ENCODE measurements around the gene NADSYN1.

DNA sequence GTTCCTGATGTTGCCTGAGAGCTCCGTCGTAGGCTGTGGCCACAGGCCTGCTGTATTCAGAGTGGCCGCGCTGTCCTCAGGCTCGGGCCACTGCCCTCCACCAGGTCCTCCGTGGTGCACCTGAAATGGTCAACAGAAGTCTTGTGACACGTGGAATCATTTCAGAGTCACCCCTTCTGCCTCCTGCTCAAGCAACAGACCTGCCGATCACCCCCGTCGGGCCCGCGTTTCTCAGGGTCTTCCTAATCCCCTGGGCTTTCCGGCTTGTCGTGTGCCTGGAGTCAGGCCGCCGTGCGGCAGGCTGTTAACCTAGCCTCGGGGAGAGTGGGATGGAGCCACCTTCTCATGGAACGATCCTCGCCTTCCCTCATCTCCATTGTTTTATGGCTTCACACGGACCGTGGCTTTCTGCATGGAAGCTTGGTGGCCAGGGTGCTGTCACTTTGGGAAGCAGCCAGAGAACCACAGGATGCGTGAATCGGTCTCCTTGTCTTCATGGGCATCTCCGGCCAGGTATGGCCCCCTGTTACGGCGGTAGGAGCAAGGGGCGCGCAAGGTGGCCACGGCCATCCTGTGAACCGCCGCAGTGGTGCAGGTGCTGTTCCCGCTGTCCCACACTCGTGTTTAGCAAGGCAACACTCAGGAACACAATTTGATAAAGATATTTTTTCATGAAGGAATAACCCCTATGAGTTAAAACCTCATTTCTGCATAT, 24.1 kb downstream of the NADSYN1 start:
- TF ChIP-seq, protein P1, sequence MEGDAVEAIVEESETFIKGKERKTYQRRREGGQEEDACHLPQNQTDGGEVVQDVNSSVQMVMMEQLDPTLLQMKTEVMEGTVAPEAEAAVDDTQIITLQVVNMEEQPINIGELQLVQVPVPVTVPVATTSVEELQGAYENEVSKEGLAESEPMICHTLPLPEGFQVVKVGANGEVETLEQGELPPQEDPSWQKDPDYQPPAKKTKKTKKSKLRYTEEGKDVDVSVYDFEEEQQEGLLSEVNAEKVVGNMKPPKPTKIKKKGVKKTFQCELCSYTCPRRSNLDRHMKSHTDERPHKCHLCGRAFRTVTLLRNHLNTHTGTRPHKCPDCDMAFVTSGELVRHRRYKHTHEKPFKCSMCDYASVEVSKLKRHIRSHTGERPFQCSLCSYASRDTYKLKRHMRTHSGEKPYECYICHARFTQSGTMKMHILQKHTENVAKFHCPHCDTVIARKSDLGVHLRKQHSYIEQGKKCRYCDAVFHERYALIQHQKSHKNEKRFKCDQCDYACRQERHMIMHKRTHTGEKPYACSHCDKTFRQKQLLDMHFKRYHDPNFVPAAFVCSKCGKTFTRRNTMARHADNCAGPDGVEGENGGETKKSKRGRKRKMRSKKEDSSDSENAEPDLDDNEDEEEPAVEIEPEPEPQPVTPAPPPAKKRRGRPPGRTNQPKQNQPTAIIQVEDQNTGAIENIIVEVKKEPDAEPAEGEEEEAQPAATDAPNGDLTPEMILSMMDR (IDR thresholded peaks at IDR 0.05), result no peak
- TF ChIP-seq POLR2A (IDR thresholded peaks at IDR 0.05) (no peak), POLR2AphosphoS5 (IDR thresholded peaks at IDR 0.05; ENCODE audit: insufficient read depth in 1 of 2, low read depth in 1 of 2) (no peak)
